Measurements from ENCODE around the gene LGALSL.

- TF ChIP-seq CTCF (IDR thresholded peaks at IDR 0.05): no peak
- TF ChIP-seq POLR2A (IDR thresholded peaks at IDR 0.05): no peak
Measured at GRCh38 chr2:64426183-64426952, 27.6 kb upstream of the LGALSL start.
